CD4-positive, alpha-beta T cell treated with Interleukin-1 beta for 1 hour (primary cell): Measurements from ENCODE around the gene CCDC144A.
"Not testable (repeated sequence)": the region's sequence is repeated elsewhere in the genome, so short reads cannot be mapped to it uniquely, and the experiment has no call there.

Source experiments
- DNase-seq, 2 donors: peaks; one replicate each; pipeline ENCODE4 v3.0.0-alpha.2; 2020 to 2022

CCDC144A gene

DNA sequence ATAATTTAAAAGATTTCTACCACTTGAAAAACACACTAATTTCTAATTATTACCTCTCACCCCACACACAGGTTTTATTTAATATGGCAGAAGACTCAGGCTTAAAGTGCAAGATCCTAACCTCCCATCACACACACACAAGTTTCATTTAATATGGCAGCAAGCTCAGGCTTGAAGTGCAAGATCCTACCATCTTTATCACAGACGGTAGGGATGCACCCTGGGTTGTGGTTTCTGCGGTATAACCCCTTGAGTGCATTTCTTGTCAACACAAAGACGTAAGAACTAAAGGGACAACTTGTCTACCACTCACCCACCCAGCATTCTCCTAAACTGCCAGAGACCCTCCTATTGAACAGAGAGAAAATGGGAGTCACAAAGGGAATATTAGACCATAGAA is 68.1 kb downstream of the CCDC144A start:
- not testable (repeated sequence) for DNase-seq

DNA sequence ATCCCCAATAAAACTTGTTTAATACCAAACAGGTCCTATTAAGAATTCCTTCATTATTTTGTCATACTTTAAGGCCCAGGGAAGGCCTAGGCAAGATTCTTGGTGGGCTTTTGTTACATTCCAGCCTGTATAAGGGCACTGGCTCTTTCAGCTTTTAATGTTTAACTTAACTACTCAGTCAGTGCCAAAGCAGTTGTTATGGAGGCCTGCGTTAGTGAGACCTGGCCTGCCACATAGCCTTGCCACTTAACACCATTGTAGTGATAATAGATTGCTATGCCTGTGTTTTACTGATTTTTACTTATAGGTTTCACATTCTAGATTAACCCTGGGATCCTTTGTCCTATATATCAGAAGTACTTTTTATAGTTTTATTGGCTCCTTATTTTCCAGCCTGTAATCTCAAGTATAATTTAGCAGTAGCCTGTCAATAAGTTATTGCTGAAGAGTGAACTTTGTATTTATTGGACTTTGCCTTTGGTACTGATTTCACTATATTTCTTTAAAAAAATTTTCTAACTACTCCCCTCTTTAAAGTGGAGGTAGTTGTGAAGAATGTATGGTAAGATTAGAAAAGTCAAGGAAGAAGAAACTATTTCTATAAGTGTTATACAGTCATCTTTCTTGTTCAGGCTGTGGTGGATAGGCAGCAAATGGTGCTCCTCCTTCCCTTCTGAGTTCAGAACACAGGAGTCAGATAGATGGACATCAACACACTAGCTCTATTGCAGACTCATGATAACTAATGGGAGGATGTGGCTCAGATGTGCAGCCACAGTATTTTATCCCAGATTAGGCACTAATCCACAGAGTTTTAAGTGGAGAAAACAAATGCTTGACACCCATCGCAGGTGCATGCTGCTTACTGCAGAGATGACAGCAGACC is 78.5 kb downstream of the CCDC144A start:
- DNase-seq = not testable (repeated sequence)

DNA sequence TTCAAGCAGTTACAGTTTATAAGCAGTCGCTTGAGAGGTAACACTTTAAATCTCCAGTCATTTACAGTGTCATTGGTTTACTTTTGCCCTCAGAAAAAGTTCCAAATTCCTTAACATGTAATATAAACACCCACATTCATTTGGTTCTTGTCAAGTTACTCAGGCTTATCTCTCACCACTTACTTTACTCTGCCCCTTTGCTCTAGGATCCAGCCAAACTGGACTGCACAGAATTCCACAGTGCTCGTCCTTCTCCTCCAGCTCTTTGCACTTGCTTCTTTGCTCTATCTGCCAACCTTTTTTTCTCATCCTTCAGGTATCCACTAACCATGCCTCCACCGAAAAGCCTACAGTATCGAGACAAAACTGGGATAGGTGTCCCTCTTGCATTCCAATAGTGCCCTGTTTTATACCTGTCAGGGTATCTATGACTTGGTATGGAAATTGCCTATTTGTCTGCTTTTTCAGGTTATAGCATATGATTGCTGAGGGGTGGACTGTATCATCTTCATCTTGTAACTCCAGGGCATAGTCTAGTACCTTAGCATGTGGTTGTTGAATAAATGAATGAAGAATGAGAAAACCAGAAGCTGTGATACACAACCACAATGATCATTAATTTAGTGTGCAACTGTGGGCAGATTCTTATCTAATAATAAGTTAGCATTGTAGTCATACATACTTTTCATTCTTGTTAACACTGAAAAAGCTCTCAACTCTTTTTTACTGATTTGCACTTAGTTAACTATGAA is 82.5 kb downstream of the CCDC144A start:
- not testable (repeated sequence) for DNase-seq

DNA sequence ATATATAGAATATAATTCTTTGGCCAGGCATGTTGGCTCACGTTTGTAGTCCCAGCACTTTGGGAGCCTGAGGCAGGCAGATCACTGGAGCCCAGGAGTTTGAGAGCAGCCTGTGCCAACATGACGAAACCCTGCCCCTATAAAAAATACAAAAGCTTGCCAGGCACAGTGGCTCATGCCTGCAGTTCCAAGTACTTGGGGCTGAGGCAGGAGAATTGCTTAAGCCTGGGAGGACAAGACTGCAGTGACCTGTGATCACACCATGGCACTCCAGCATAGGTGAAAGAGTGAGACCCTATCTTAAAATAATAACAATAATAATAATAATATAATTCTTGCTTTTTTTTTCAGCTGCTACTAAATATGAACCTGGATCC is 83.1 kb downstream of the CCDC144A start:
- DNase-seq = not testable (repeated sequence)

DNA sequence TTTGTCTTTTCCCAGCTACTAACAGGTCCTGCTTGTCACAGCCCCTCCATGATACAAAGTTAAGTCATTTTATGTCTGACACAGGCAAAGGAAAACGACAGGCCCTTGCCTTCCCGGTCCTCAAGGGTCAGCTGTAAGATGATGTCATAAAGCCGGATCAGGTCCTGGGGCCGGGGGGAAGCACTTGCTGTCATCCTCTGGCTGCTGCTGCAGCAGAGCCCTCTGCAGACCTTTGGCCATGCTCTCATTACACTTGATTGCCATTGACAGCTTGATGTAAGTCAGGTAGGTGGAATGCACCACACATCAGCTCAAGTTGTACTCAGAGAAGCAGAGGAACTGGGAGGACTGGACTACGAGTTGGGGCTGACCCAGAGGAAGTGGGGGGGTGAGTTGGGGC is 97.8 kb downstream of the CCDC144A start:
- DNase-seq = not testable (repeated sequence)

DNA sequence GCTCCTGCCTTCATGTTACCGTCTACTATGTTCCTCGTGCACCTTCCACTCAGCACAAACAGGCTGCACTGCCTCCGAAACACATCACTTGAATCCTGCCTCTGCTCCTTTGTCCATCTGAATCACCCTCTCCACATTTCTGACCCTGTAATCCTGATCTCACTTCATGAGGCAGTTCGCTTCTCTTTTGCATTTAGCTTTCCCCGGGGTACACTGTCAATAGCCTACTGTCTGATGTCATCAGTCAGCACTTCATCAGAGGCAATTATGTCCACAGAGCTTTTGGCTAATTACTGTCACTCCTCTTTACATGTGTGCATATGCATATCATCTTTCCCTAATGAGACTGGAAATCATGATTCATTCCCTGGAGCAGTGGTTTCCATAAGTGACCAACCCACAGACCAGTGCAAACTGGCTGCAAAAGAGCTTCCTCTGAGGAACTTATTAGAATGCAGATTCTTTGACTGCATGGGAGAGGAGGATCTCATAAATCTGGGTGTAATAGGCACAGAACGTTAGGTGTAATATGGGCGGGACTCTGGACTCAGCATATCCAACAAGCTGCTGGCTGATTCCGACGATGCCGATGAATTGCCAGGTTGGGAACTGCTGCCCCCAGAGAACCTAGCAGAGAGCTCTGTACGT is 99.0 kb downstream of the CCDC144A start:
- DNase-seq = not testable (repeated sequence)

DNA sequence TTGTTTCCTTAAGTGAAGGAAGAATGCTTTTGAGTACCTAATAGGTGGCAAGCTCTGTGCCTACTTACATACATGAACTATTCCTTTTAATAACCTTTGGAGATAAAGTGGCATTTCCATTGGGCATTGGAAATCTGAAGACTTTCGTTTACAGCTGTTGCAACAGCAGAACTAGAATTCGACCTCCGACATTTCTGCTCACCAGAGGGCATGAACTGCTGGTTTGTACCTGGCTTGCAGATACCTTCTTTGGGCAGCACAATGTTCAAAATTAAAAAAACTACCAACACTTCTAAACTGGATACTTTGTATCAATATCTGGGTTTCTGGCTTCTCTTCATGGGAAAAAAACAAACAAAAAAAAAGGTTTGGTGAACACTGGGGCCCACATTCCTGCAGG is 99.6 kb downstream of the CCDC144A start:
- not testable (repeated sequence) for DNase-seq

DNA sequence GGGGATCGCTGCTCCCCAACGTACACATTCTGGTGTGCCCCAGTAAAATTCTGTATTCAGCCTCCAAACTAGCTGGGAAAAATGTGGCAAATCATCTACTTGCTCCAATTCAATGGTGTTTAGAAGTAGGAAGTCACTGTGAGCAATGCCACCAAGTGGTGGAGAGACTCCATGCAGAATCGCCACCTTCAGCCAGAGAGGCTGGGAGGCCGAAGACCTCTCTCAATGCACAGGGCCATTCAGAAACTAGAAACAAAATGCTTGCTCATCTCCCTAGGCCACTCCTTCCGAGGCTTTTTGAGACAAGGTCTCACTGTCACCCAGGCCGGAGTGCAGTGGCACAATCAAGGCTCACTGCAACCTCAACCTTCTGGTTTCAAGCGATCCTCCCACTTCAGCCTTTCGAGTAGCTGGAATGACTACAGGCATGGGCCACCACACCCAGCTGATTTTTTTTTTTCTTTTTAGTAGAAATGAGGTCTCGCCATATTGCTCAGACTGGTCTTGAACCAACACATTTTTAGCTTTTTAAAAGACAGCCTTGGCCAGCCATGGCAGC is 100.4 kb downstream of the CCDC144A start:
- not testable (repeated sequence) for DNase-seq

DNA sequence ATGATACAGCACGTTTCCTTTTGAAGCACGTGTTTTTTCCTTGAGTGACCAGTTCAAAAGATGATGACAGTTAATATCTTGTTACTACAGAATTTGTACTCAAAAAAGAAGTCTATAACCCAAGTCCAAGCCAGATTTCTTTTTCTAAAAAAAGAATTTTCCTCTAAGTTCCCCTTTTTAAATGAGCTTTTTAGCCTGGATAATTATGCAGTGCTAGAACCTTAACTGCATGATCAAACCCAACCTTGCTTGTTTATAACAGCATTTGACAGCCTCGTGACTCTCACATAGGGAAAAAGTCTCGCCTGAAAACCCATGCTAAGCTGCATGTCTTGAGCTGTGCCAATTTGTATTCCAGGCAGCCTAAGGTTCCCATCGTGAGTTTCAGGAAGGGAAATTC is 104.2 kb downstream of the CCDC144A start:
- not testable (repeated sequence) for DNase-seq

DNA sequence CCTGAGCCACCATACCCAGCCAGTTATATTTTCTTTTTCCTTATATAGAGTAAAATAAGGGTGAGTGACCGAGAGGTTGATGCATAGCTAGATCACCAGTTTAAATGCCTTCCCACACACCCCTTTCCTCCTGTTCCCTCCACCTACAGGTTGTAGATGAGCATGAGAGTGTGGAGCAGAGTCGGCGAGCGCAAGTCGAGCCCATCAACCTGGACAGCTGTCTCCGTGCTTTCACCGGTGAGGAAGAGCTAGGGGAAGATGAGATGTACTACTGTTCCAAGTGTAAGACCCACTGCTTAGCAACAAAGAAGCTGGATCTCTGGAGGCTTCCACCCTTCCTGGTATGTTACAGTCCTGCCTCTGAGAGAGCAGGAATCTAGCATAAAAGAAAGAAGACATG is 105.9 kb downstream of the CCDC144A start:
- not testable (repeated sequence) for DNase-seq

DNA sequence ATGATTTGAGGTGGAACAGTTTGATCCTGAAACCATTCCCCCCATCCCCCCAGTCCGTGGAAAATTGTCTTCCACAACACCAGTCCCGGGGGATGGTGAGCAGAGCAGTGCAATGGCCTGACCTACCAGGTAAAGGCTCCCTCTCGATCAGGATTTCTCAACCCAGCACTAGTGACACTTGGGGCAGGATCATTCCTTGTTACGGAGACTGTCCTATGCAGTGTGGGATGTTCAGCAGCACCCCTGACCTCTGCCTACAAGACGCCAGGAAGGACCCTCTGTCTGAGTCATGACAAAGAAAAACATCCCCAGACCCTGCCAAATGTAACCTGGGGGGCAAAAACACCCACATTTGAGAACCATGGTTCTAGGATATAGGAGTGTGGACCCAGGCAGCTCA is 114.8 kb downstream of the CCDC144A start:
- not testable (repeated sequence) for DNase-seq

DNA sequence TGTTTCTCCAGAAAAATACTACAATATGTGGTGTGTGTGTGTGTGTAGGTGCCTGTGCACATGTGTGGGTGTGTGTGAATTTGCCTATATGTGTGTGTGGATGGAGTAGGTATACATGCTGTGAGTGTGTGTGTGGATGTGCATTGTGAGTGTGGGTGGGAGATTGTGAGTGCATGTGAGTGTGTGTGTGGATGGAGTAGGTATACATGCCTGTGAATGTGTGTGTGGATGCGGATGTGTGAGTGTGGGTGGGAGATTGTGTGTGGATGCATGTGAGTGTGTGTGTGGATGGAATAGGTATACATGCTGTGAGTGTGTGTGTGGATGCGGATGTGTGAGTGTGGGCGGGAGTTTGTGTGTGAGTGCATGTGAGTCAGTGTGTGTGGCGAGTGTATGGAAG is 116.6 kb downstream of the CCDC144A start:
- DNase-seq = not testable (repeated sequence)

DNA sequence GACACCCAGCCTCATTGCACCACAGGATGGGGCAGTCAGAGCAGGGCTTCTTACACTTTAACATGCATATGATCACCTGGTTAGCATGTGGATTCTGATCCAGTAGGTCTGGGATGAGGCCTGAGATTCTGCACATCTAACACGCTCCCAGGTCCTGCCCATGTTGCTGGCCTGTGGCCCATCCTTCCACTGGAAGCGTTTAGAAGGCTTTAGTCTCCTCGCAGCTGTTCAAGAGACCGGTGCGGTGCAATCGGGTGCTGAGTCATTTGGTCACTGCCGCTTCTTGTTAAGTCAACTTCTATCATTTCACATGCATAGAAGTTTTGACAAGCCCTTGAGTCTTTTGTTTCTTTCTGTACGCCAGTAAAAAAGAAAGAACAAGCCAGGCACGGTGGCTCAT is 117.6 kb downstream of the CCDC144A start:
- not testable (repeated sequence) for DNase-seq

DNA sequence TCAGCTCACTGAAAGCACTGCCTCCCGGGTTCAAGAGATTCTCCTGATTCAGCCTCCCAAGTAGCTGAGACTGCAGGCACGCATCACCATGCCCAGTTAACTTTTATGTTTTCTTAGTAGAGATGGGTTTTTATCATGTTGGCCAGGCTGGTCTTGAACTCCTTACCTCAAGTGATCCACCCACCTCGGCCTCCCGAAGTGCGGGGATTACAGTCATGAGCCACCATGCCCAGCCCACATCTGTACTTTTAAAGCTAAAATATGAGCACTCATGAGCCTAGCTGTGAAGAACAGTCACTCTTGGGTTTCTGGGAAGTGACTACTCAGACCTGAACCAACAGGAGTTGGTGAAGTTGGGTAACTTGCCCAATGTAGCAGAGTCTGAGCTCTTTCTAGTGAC is 120.2 kb downstream of the CCDC144A start:
- DNase-seq = not testable (repeated sequence)

DNA sequence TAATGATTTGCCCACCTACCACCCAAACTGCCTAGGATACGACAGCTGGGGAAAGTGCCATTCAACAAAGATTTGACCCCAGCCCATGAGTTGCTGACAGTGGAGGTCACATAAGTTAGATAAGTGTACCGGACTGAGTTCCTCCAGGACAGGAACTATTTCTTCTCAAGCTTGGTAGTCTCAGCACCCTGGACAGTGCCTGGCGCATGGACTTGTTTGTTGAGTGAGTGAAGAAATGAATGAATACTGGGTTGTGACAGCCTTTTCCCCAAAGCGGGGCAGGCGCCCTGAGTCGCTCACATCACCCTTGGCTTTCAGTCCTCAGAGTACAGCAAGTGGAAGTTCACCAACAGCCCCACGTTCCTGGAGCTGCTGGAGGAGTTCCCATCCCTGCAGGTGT is 122.1 kb downstream of the CCDC144A start:
- DNase-seq = not testable (repeated sequence)

DNA sequence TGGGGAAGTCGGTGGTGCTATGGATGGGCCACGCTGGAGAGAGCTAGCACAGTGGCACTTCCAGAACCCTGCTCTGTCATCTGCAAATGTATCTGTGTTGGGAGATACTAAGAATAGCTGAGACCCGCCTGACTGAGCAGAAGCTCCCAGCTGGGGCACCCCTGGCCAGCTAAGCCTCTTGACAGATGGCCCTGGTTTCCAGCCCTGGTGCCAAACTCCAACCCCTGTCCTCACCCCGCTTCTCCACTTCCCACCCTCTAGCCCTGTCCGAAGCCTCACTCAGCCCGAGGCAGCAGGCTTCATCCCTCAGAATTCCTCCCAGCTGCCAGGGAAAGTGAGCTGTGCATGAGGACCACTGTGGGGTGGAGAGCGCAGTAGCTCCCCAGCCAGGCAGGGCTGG is 124.4 kb downstream of the CCDC144A start:
- no peak for DNase-seq

DNA sequence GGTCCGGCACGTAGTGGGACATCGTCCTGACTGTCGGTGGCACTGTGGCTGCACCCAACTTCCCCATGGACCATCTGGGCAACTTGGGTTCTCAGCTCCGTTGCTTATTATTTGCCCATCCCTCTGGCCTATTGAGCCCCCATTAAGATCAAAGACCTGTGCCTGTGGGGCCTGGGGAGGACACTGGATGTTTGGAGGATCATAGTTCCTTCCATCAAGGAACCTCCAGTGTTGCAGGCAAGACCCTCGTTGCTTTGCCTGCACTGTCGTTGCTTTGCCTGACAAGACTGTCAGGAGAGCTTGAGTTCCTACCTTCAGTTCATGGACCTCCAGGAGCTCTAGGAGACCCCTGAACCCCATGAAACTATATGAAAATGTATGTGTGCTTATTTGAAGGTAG is 127.2 kb downstream of the CCDC144A start:
- no peak for DNase-seq

DNA sequence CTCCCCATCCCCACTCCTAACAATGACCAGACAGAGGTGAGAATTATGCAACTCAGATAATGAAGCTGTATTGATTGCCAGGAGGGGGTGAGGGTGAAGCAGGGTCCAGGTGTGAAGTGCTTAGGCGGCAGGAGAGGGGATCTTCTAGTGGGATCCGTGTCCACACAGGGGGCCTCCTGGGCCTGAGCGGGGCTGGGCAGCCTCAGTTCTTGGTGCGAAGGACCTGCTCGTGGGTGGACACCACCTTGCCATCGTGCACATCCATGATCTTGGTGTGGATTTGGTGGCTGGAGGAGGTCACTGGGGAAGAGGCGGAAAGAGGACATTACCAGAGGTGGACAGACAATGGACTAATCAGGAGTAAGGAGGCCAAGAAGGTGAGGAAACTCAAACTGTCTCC is 127.9 kb downstream of the CCDC144A start:
- not testable (repeated sequence) for DNase-seq

DNA sequence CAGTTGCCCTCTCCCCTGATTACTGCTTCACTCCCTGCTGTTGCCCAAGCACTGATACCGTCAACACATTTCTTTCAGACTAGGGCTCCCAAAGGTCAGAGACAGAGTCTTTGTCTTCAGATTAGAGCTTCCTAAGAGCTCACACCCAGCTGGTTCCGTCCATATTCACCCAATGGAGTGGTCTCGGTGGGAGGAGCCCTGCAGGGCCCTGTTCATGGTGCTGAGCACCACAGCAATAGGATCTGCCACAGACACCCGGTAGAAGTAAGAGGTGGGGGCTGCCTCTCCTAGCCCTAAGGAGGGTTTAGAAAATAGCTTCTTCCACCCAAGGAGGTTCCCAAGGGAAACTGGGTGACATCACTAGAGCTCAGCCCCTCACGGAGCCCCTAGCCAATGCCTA is 128.3 kb downstream of the CCDC144A start:
- no peak for DNase-seq

DNA sequence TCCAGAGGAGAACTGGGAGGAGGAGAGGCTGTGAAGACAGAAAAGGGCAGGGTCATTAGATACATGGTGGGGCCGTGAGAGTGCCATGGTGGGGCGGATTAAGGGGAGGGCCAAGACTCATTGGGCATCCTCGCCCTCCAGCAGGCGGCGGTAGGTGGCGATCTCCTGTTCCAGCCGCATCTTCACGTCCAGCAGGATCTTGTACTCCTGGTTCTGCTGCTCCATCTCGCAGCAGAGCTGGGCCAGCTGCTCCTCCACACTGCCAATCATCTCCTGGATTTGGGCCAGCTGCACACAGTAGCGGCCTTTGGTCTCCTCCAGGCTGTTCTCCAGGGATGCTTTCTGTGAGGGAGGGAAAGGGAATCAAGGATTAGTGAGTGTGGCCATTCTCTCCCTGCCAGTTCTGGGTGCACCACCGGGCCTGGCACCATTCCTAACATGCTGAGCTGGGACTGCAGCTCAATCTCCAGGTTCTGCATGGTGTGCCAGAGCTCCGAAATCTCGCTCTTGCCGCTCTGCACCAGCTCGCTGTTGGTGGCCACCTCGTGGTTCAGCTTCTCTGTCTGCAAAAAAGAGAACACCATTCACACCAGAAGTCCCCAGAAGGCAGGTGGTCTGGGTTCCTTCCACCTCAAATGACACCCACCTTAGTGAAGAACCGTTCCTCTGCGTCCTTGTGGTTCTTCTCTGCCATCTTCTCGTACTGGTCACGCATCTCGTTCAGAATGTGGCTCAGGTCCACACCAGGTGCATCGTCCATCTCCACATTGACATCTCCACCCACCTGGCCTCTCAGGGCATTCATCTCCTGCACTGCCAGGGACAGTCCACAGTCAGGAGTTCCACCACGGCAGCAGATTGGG is 129.0 kb downstream of the CCDC144A start:
- no peak for DNase-seq

DNA sequence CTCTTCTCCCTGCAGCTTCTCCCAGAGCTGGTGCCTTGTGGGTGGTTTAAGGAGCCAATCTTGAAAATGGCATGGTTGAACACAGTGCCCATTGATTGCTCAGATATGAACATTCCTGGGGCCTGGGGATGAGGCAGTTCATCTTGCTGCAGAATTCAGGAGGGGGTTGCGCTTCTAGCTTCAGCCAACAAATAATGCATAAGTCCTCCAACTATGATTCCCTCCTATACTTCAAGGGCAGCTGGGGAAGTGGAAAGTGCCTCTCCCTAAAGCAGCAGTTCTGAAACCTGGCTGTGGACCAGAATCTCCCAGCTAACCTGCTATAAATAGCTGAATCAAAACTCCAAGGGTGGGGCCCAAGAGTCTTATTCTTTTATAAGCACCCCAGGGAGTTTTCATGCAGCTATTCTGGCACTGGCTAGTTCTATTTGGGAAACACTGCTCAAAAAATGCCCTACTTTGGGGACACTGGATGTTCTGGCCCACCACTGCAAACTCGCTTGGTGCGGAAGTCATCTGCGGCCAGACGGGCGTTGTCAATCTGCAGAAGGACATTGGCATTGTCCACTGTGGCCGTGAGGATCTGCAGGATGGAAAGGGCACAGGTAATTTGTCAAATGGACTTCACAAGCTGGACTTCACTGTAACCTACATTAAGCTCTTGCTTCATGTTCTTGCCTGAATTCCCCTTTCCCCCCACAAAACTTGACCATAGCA is 130.3 kb downstream of the CCDC144A start:
- DNase-seq = no peak
